ENCODE results near the gene YIPF3. TPM values are rescaled to one million over a fixed set of nuclear protein-coding genes. Genes with fewer than 3 reads are reported as not detected.

Gene YIPF3
- total RNA-seq, 1 experiment from 2014 or later: 50.3 TPM

GRCh38 chr6:43493230-43493629 lies 23.5 kb downstream of the YIPF3 start:
- H3K4me3 ChIP-seq (ENCODE audit: low read length): no peak overlapping the region
- no peaks in the 10 kb centered on the region for H3K4me1 ChIP-seq (ENCODE audit: low read length)
- no peak overlapping the region for H2AFZ ChIP-seq (ENCODE audit: low read length)
- H4K20me1 ChIP-seq (ENCODE audit: insufficient read depth, low read depth, low read length): no peaks in the 10 kb centered on the region
- DNase-seq: no peak
- no peak overlapping the region for H3K27ac ChIP-seq (ENCODE audit: low read length)
- H3K4me2 ChIP-seq (ENCODE audit: low read depth, low read length, poor library complexity, severe bottlenecking): no peak overlapping the region
- no peak overlapping the region for H3K9ac ChIP-seq (ENCODE audit: low read length)
- no peaks in the 10 kb centered on the region for H3K9me3 ChIP-seq (ENCODE audit: low read length)
- no peaks in the 10 kb centered on the region for H3K27me3 ChIP-seq (ENCODE audit: low read length)
- H3K9me2 ChIP-seq (replicated peaks; ENCODE audit: insufficient read depth, low read length): no peaks in the 10 kb centered on the region
- H3K79me2 ChIP-seq (ENCODE audit: low read length): peaks cover 30% of the 10 kb centered on the region
- no peaks in the 10 kb centered on the region for H3K36me3 ChIP-seq (ENCODE audit: insufficient read depth, low read length)

- Histone ChIP-seq H3K4me2 (ENCODE audit: low read depth, low read length, poor library complexity, severe bottlenecking) (no peak overlapping the region), H4K20me1 (ENCODE audit: insufficient read depth, low read depth, low read length) (no peaks in the 10 kb centered on the region), H3K4me3 (ENCODE audit: low read length) (no peak overlapping the region), H3K9me2 (replicated peaks; ENCODE audit: insufficient read depth, low read length) (no peaks in the 10 kb centered on the region), H3K4me1 (ENCODE audit: low read length) (no peaks in the 10 kb centered on the region), H3K9ac (ENCODE audit: low read length) (no peak overlapping the region), H3K79me2 (ENCODE audit: low read length) (peaks cover 30% of the 10 kb centered on the region), H3K36me3 (ENCODE audit: insufficient read depth, low read length) (no peaks in the 10 kb centered on the region), H3K9me3 (ENCODE audit: low read length) (no peaks in the 10 kb centered on the region), H2AFZ (ENCODE audit: low read length) (no peak overlapping the region), H3K27me3 (ENCODE audit: low read length) (no peaks in the 10 kb centered on the region), H3K27ac (ENCODE audit: low read length) (no peak overlapping the region)
- no peak for DNase-seq
Measured at GRCh38 chr6:43492673-43493072, 24.1 kb downstream of the YIPF3 start.

DNA sequence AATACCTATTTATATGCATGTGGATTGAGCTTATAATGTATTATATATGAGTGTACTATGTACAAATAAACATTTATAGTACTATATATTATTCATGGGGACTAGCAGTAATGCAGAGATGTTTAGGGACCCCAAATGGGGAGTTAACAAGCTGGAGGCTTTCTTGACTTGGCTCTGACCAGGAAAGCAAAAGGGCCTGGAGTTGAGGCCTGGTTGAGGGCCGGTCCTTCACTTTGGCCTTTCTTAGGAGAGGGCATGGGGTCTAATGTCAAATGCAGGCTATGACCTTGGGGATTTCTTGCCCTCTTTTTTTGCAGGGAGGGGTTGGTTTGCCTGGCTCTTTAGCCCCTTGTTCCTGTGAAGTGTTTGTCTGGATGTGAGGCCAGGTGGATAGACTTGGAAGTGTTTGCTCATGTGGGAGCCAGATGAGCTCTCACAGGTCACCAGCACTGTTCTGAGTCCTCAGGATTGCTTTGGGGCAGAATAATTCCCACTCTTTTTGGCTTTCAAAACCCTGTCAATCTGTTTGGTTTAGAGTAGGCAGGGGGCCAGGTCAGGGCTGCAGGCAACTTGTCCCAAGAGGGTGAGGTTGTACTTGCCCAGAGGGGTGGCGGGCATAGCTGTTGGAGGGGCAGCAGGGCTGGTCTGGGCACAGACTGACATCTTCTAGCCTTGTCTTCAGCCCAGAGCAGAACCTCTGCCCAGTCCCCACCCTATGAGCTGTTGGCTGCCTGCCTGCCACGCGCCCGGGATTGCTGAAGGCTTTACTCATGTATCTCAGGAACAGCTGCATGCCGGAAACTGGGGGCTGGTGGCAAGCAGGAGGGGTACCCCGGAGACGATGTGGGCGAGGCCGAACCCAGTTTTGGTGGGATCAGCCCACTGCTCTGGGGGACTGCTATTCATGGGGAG lies 24.7 kb downstream of the YIPF3 start:
- no peak overlapping the region for H2AFZ ChIP-seq (ENCODE audit: low read length)
- no peaks in the 10 kb centered on the region for H3K4me1 ChIP-seq (ENCODE audit: low read length)
- peak; percentile 31 for DNase-seq
- no peaks in the 10 kb centered on the region for H4K20me1 ChIP-seq (ENCODE audit: insufficient read depth, low read depth, low read length)
- H3K36me3 ChIP-seq (ENCODE audit: insufficient read depth, low read length): no peaks in the 10 kb centered on the region
- H3K4me3 ChIP-seq (ENCODE audit: low read length): no peak overlapping the region
- H3K9ac ChIP-seq (ENCODE audit: low read length): no peak overlapping the region
- H3K9me2 ChIP-seq (replicated peaks; ENCODE audit: insufficient read depth, low read length): no peaks in the 10 kb centered on the region
- H3K79me2 ChIP-seq (ENCODE audit: low read length): peaks cover 30% of the 10 kb centered on the region
- no peak overlapping the region for H3K27ac ChIP-seq (ENCODE audit: low read length)
- H3K4me2 ChIP-seq (ENCODE audit: low read depth, low read length, poor library complexity, severe bottlenecking): no peak overlapping the region
- no peaks in the 10 kb centered on the region for H3K27me3 ChIP-seq (ENCODE audit: low read length)
- H3K9me3 ChIP-seq (ENCODE audit: low read length): no peaks in the 10 kb centered on the region

DNA sequence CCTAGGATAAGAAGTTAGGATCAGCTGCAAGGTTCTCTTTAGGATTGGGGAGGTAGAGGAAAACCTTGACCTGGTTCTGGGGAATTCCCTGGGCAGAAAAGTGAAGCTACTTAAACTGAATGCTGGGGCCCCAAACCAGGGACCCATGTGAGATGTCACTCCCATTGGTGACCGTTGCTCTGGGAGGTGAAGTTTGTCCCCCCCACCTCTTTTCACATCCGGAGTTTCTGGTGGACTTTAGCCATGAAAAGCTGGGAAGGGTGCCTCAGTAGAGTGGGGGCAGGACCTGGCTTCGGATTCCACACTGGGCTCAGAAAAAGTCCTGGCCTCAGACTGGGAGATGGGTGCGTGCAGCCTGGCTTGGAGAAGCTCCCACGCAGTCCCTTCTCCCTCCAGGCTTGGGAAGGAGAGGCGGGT lies 26.2 kb downstream of the YIPF3 start:
- Histone ChIP-seq H4K20me1 (ENCODE audit: insufficient read depth, low read depth, low read length) (no peaks in the 10 kb centered on the region), H3K27me3 (ENCODE audit: low read length) (no peaks in the 10 kb centered on the region), H3K9me3 (ENCODE audit: low read length) (no peaks in the 10 kb centered on the region)

DNA sequence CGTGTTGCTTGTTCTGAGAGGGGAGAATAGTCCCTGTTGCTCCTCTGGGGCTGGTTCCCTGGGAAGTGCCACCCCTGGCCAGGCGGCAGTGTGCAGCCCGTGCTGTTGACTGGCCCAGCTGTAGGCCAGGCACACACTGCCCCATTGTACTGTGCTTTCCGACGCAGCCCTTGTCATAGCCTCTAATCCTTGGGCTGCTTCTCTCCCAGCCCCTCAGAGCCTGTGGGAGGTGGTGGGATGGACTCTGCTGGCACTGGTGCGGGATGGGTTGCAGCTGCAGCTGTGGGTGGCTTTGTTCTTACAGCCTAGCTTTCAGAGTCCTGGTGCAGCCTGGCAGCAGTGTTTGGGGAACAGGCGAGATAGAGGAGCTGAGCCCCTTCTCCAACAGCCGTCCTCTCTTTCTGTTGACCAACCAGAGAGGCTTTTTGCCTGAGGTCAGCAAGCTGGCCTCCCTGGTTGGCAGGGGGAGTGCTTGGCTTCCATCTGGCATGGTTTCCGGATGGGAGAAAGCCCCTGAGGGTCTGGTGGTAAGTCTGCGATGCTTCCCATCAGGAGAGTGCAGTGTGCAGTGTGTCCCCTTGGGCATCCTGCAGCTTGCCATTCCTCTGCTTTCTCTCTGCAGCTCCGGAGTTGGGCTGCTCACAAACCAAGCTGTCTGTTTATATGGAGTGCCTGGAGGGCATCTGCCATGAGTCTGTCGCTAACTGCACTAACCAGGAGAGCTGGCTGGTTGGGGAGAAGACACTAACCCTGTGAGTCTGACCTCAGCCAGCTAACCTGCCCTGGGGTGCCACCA lies 27.3 kb downstream of the YIPF3 start:
- Histone ChIP-seq H3K4me2 (ENCODE audit: low read depth, low read length, poor library complexity, severe bottlenecking) (no peak overlapping the region), H3K9me3 (ENCODE audit: low read length) (no peaks in the 10 kb centered on the region), H3K79me2 (ENCODE audit: low read length) (peaks cover 30% of the 10 kb centered on the region), H3K4me3 (ENCODE audit: low read length) (no peak overlapping the region), H3K4me1 (ENCODE audit: low read length) (no peaks in the 10 kb centered on the region), H3K27ac (ENCODE audit: low read length) (no peak overlapping the region), H3K9me2 (replicated peaks; ENCODE audit: insufficient read depth, low read length) (no peaks in the 10 kb centered on the region), H2AFZ (ENCODE audit: low read length) (no peak overlapping the region), H4K20me1 (ENCODE audit: insufficient read depth, low read depth, low read length) (no peaks in the 10 kb centered on the region), H3K36me3 (ENCODE audit: insufficient read depth, low read length) (no peaks in the 10 kb centered on the region), H3K9ac (ENCODE audit: low read length) (no peak overlapping the region), H3K27me3 (ENCODE audit: low read length) (no peaks in the 10 kb centered on the region)
- DNase-seq: no peak

More for the DNA sequence above, 26.2 kb downstream of the YIPF3 start:
- H3K4me3 ChIP-seq (ENCODE audit: low read length): no peak overlapping the region
- H3K4me2 ChIP-seq (ENCODE audit: low read depth, low read length, poor library complexity, severe bottlenecking): no peak overlapping the region
- no peaks in the 10 kb centered on the region for H3K9me2 ChIP-seq (replicated peaks; ENCODE audit: insufficient read depth, low read length)
- H3K4me1 ChIP-seq (ENCODE audit: low read length): no peaks in the 10 kb centered on the region
- DNase-seq: peak; percentile 29
- no peaks in the 10 kb centered on the region for H3K36me3 ChIP-seq (ENCODE audit: insufficient read depth, low read length)
- H3K79me2 ChIP-seq (ENCODE audit: low read length): peaks cover 29% of the 10 kb centered on the region
- no peak overlapping the region for H2AFZ ChIP-seq (ENCODE audit: low read length)
- no peak overlapping the region for H3K27ac ChIP-seq (ENCODE audit: low read length)
- H3K9ac ChIP-seq (ENCODE audit: low read length): no peak overlapping the region

DNA sequence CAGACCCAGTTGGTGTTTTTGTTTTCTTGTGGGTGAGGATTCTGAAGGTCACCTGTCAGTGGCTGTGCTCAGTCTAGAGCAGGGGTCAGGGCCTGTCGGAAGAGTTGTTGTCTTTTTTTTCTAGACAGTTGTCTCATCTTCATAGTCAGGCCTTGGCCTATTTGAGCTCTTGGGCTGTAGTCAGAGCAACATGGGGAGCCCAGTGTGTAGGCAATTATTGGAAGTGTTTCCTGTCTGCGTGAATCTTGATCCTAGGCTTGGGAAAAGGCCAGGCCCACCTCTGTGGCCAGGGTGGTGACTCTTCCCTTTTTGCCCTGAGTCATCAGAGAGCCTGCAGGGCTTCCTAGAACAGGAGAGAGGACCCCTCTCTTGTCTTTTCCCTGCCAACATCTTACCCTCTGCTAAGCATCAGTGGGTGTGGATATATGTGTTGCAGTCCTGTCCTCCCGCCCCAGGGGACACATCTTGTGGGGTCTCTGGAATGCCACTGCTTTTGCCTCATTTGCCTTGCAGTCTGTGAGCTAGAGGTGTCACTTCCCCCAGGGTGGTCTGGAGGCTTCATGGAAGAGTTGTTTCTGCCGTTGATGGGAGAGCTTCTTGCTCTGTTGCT lies 28.0 kb downstream of the YIPF3 start:
- Histone ChIP-seq H2AFZ (ENCODE audit: low read length) (no peak overlapping the region), H3K4me2 (ENCODE audit: low read depth, low read length, poor library complexity, severe bottlenecking) (no peak overlapping the region), H3K27me3 (ENCODE audit: low read length) (no peaks in the 10 kb centered on the region), H3K4me1 (ENCODE audit: low read length) (no peaks in the 10 kb centered on the region), H3K9me3 (ENCODE audit: low read length) (no peaks in the 10 kb centered on the region), H3K36me3 (ENCODE audit: insufficient read depth, low read length) (no peaks in the 10 kb centered on the region), H3K4me3 (ENCODE audit: low read length) (no peak overlapping the region), H3K27ac (ENCODE audit: low read length) (no peak overlapping the region), H4K20me1 (ENCODE audit: insufficient read depth, low read depth, low read length) (no peaks in the 10 kb centered on the region), H3K9ac (ENCODE audit: low read length) (no peak overlapping the region), H3K79me2 (ENCODE audit: low read length) (peaks cover 31% of the 10 kb centered on the region), H3K9me2 (replicated peaks; ENCODE audit: insufficient read depth, low read length) (no peaks in the 10 kb centered on the region)
- DNase-seq: peak; percentile 34

DNA sequence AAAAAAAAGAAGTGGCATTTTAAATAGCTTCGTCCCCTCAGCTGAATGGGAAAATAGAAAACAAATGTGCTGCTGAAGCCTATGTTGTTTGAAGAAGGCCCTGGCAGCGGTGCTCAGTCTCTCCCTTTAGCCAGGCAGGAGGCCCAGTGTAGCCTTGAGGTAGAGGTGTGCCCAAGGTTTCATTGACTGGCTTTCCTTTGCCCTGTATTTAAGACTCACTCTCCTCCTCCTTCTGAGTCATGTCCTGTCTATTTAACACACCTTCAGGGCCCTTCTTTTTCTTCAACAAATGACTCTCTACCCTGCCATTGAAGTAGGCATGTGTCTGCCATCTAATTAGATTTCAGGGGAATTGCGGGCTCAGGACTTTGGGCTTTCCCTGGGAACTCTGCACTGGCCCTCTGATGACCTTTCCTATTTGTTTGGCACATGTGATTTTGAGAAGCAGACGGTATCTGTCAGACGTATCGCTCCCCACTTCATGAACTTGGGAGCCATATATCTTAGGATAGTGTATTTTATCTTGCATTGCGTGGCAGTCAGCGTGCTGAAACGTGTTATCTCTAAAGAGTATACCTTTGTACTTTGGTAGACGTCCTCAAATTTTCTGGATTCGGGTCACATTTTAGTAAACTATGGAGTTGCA lies 35.0 kb downstream of the YIPF3 start:
- Histone ChIP-seq H2AFZ (ENCODE audit: low read length) (no peak overlapping the region), H3K36me3 (ENCODE audit: insufficient read depth, low read length) (no peaks in the 10 kb centered on the region), H3K9ac (ENCODE audit: low read length) (no peak overlapping the region), H4K20me1 (ENCODE audit: insufficient read depth, low read depth, low read length) (no peaks in the 10 kb centered on the region), H3K9me3 (ENCODE audit: low read length) (no peaks in the 10 kb centered on the region), H3K27ac (ENCODE audit: low read length) (no peak overlapping the region; the same call in 1 of the 2 replicates), H3K4me1 (ENCODE audit: low read length) (peaks cover 35% of the 10 kb centered on the region), H3K79me2 (ENCODE audit: low read length) (peaks cover 59% of the 10 kb centered on the region), H3K4me2 (ENCODE audit: low read depth, low read length, poor library complexity, severe bottlenecking) (no peak overlapping the region), H3K4me3 (ENCODE audit: low read length) (no peak overlapping the region), H3K9me2 (replicated peaks; ENCODE audit: insufficient read depth, low read length) (no peaks in the 10 kb centered on the region), H3K27me3 (ENCODE audit: low read length) (no peaks in the 10 kb centered on the region)
- no peak for DNase-seq

All from Karpas-422 (cell line).